HG02973 (cell line): ENCODE data around the gene CLEC2L.
"Not testable (repeated sequence)": the region's sequence is repeated elsewhere in the genome, so short reads cannot be mapped to it uniquely, and the experiment has no call there.

Source experiments
- ATAC-seq: cut with Tn5 transposase; IDR thresholded peaks from one replicate; pipeline ENCODE4 v1.9.1; 2021; ENCODE audit warnings: moderate library complexity; ENCODE audit not compliant: unreplicated experiment

Gene CLEC2L

DNA sequence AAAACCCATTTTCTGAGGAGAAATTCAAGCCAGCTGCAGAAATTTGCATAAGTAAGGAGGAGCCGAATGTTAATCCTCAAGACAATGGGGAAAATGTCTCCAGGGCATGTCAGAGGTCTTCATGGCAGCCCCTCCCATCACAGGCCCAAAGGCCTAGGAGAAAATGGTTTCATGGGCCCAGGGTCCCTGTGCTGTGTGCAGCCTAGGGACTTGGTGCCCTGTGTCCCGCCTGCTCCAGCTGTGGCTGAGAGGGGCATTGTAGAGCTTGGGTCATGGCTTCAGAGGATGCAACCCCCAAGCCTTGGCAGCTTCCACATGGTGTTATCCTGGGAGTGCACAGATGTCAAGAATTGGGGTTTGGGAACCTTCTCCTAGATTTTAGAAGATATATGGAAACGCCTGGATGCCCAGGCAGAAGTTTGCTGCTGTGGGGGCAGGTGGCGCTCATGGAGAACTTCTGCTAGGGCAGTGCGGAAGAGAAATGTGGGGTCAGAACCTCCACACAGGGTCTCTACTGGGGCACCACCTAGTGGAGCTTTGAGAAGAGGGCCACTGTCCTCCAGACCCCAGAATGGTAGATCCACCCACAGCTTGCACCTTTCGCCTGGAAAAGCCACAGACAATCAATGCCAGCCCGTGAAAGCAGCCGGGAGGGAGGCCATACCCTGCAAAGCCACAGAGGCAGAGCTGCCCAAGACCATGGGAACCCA lies 30.7 kb downstream of the CLEC2L start:
- ATAC-seq: not testable (repeated sequence)

GRCh38 chr7:139557857-139558581 lies 34.5 kb downstream of the CLEC2L start:
- ATAC-seq: no peak

GRCh38 chr7:139559364-139560105 lies 36.0 kb downstream of the CLEC2L start:
- ATAC-seq: no peak

GRCh38 chr7:139560199-139560598 lies 36.7 kb downstream of the CLEC2L start:
- no peak for ATAC-seq

DNA sequence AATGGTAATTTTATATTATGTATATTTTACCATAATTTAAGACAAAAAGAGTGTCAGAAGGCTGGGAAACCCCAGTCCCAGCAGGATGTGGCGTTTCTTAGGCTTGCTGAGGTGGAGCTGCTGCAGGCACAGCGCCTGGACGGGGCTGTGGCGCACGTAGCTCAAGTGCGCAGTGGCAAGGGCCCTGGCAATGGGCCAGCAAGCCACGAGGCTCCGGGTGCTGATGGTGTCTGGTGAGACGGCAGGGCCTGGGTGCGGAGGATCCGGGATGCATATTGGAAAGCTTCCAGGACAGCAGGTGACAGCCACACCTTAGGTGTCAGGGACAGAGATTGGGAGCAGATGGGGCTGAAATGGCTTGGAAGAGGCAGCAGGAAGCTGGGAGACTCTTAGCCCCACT lies 37.2 kb downstream of the CLEC2L start:
- ATAC-seq: no peak

DNA sequence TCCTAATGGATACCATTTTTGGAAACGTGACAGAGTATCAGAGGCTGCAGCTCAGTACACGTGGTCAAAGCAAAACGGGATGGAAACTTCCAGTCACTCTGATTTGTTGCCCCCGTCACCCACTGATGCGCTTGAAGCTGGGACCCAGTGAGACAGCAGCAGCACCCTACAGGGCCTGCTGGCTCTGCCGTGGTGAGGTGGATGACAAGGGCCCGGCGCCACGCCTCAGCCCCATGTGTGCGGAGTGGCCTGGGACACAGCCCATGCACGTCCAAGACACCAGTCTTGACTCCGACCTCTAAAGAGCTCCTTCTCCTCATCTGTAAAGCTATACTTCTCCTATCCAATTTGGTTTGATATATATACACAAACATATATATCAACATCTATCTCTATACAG lies 39.0 kb downstream of the CLEC2L start:
- ATAC-seq: no peak

DNA sequence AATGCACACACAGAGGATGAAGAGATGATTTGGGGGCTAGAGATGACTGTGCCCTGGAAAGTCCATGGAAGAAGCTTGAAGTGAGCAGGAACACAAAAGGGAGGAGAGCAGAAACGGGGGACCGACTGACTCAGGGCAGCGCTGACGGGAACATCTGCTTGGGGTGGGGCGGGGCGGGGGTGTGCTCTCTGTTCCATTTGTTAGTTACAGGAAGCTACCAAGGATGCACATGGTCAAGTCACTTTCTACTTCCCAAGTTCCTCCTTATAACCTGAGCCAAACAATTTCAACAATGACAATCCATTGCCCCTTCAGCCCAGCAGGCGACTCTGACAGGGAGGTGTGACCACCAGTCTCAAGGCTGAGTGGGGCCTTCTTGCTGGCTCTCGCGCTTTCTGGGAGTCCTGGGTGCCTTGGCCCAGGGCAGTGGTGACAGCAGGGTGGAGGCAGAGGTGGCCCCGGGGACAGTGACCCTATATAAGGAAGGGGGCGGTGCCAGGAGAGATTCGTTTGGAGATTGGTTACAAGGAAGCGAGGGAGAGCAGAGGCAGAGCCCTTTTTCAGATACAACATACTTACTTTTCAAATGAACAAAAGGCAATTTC lies 39.6 kb downstream of the CLEC2L start:
- ATAC-seq: no peak

- ATAC-seq: no peak
These were observed 40.4 kb downstream of the CLEC2L start for GRCh38 chr7:139563856-139564255.

DNA sequence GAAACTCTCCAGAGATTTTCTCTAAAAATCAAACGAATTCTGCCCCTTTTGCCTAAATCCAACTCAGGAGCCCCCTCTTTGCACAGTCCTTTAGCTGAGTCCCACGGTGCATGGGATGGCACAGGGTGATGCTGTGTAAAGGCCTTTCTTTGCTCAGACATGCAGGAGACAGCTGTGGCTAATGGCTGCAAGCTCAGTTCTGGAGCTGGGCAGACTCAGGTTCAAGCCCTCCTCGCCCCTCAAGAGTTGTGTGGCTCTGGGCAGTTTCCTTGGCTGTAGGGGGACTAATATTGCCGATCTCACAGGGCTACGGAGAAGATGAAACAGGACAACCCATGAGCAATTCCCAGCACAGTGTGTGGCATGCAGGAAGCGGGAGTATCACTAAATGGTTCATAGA lies 42.6 kb downstream of the CLEC2L start:
- ATAC-seq: no peak

DNA sequence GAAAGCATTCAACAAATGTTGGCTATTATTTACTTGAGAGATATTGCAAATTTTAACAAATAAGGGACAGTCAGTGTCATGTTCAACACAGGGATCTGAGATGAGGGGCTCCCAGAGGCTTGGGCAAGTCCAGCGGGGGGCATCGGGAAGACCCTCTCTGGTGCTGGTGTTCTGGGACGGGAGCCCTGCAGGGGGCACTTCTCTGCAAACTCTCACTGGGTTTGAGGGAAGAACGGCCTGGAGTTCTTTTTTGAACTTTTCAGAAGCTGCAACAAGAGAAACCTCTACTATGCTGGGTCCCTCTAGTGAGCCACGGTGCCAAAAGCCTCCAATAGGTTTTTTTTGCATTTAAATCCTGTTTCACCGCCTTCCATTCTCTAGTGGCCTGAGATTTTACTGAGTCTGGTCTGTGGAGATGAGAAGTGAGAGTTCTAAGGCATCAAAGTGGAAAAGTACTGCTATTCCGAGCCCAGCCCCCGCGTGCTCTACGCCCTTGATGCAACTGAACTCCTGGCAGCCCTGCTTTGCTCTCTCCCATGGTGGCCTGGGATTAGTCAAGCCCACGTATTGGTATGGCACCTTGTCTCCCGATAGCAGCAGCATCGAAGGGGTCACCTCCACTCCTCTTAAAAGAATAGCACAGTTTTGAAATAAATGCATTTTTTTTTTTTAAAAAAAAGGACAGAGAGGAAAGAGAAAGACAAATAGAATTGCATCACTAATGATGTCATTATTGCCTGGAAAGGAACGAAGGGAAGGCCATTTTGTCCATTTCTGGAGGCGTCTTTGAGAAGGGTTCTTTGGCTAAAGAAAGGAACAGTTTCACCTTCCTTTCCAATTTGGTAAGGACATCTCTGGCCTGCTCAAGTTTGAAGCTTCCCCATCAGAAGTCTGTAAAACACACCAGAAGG lies 43.5 kb downstream of the CLEC2L start:
- ATAC-seq: no peak

DNA sequence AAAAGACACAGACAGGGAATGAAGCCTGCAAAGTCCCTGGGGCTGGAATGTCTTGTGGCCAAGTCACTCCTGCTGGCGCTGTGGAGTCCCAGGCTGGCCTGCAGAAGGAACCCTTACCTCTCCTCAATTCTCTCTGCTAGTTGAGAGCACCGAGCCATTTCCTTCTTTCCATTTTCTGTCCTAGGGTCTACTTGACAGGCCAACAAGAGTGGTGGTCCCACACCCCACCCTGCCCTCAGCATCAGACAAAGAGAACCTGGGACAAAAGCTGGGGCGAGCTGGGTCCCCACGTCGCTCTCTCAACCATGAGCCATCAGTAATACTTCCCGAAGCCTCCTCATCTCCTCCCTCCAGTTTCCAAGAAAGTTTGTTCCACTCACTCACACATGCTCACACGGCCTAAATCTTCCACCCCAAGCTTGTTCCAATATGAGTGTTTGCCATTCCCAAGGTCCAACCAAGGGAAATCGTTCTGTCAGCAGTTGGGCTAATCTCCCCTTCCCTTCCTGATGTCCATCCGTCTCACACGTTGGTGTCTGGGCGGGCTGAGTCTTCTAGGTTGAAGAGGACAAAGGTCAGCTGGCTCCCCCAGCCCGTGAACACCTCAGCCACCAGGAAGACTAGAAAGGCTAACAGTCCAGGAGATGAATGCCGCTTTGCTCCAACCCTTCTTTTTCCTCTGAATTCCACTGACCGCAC lies 44.3 kb downstream of the CLEC2L start:
- no peak for ATAC-seq

DNA sequence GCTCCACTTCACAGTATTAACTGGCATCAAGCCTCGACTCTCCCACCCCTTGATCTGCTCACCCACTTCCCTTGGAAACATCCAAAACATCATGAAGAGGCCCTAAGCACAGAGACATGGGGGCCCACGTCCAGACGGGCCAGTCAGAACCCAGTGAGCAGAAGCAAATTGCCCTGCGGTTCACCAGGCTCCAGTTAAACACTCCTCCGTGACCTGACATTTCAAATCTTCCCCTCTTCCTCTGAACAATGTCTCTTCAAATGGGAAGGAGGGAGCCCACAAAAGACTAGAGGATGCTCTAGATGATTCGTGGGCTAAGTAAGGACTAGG lies 44.8 kb downstream of the CLEC2L start:
- no peak for ATAC-seq

DNA sequence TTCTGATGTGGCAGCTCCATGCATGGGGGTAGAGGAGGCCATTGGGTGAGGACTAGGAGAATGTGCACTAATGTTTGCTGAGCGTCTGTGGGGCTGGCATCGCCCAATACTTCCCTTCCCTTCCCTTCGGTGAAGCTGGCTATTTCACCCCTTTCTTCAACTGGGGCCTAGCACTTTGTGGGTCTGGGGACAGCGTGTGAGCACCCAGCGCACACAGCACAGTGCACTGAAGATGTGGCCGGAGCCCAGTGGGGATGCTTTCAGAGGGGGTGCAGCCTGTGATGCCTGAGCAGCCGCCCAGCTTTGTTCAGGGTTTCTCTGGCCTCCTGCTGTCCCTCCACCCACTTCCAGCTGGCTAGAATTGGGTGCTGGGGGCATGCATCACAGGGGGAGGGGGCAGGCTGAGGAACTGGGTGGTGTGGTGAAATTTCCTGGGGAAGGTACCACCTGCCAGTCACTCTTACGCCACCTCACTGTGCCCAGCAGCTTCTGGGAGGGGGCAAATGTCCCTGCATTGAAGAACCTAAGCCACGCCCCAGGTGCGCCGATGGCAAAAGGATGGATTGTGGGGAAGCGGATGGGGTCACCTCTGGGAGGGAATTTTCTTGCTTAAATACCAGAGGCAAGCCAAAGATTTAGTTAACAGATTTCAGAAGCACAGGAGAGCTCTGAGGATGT lies 45.5 kb downstream of the CLEC2L start:
- no peak for ATAC-seq

- no peak for ATAC-seq
These were observed 46.6 kb downstream of the CLEC2L start for GRCh38 chr7:139570119-139570518.

DNA sequence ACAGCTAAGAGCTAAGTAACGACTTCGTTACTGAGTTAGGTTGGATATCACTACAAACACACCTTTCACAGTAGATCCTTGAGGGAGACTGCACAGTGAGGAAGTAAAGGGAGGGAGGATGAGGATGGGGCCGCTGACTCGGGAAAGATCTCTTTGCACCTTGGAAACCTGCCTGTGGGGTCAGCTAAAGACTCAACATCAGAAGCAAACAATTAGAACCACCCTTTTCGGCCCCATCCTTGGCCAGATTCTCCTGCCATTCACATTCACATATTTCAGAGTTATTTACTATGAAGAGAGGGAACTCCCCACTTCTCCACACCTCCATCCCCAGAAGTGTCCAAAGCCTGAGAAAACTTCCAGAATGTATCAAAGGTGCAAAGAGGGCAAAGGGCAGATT lies 47.1 kb downstream of the CLEC2L start:
- ATAC-seq: no peak

DNA sequence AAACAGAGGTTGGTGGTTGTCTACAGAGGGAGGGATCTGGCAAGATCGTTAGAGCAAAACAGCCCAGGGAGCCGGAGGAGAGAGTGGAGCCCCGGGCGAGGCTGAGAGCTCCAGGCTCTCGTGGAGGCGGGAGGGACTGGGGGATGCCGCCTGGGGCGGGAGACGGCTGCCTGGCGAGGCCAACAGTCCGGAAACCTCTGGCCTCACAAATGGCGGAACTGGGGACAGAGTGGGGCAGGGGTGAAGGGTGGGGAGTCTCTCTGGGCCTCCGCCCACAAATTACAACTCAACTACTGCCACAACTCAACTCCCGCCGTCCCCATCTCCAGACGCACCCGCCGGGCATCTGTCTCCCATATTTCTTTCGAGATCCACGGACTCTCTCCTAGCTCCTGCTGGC lies 47.7 kb downstream of the CLEC2L start:
- no peak for ATAC-seq

- ATAC-seq: no peak
These were observed 48.2 kb downstream of the CLEC2L start for GRCh38 chr7:139571651-139572050.

- ATAC-seq: no peak
These were observed 48.6 kb downstream of the CLEC2L start for GRCh38 chr7:139572071-139572470.

GRCh38 chr7:139572704-139573385 lies 49.4 kb downstream of the CLEC2L start:
- no peak for ATAC-seq
